GM12873 (cell line): ENCODE data around the gene GGNBP2.

ENCODE experiments used
- CTCF ChIP-seq: IDR thresholded peaks from 2 replicates; pipeline ENCODE4 v1.5.1; 2012; ENCODE audit warnings: low read depth, mild to moderate bottlenecking, moderate library complexity, low read length, control low read depth; ENCODE audit not compliant: insufficient read depth; ENCODE audit errors: missing control alignments

The GGNBP2 gene

GRCh38 chr17:36608280-36608679, 63.6 kb downstream of the GGNBP2 start:
- TF ChIP-seq CTCF, result no peak

GRCh38 chr17:36608794-36609497, 64.2 kb downstream of the GGNBP2 start:
- TF ChIP-seq CTCF, result peak; percentile 15

- TF ChIP-seq CTCF, result peak; percentile 1
These were observed 64.8 kb downstream of the GGNBP2 start for GRCh38 chr17:36609498-36609862.

- no peak for TF ChIP-seq CTCF
These were observed 65.8 kb downstream of the GGNBP2 start for GRCh38 chr17:36610474-36610873.

- no peak for TF ChIP-seq CTCF
These were observed 66.8 kb downstream of the GGNBP2 start for GRCh38 chr17:36611345-36612072.

- TF ChIP-seq CTCF, result no peak
These were observed 67.6 kb downstream of the GGNBP2 start for GRCh38 chr17:36612323-36612722.

- no peak for TF ChIP-seq CTCF
These were observed 68.4 kb downstream of the GGNBP2 start for GRCh38 chr17:36613155-36613554.
